Psoas muscle (tissue), 8 donors: ENCODE data around the gene ZFHX3. TPM values are rescaled to one million over a fixed set of nuclear protein-coding genes. Genes with fewer than 3 reads are reported as not detected.
A peak's percentile ranks its signal among the peaks of the same experiment; 100 is the strongest.

Experiments used
- ATAC-seq, 4 donors: fragments of 200-7000 bp; cut with Tn5 transposase; one replicate each; pipeline ENCODE4 v1.9.1; 2020; ENCODE audit warnings: moderate library complexity in 3 of 4, mild to moderate bottlenecking in 2 of 4
- DNase-seq, 2 donors: peaks; one replicate each; pipeline ENCODE4 v3.0.0-alpha.2; 2020
- H3K27ac ChIP-seq: fragments of 200-600 bp; one replicate; pipeline ENCODE4 v1.8.0; 2022
- H3K27me3 ChIP-seq, 3 donors: fragments of 200-600 bp in 1 of 3; one replicate each; pipeline versions ENCODE4 v1.6.1 to v1.8.0; 2013 to 2022; ENCODE audit warnings: low read length in 2 of 3, mild to moderate bottlenecking in 2 of 3, moderate library complexity in 1 of 3; ENCODE audit not compliant: insufficient read depth in 3 of 3
- H3K36me3 ChIP-seq, 2 donors: fragments of 200-600 bp in 1 of 2; one replicate each; pipeline versions ENCODE4 v1.6.1 to v1.8.0; 2013 to 2022; ENCODE audit warnings: low read depth in 1 of 2, mild to moderate bottlenecking in 1 of 2, moderate library complexity in 1 of 2; ENCODE audit not compliant: insufficient read depth in 1 of 2
- H3K4me1 ChIP-seq: fragments of 200-600 bp; one replicate; pipeline ENCODE4 v1.8.0; 2022
- H3K4me3 ChIP-seq: fragments of 200-600 bp; one replicate; pipeline ENCODE4 v1.8.0; 2022; ENCODE audit warnings: mild to moderate bottlenecking
- H3K9me3 ChIP-seq: fragments of 200-600 bp; one replicate; pipeline ENCODE4 v1.8.0; 2022
- WGBS, 3 donors: extraction: QIAGEN DNeasy Blood & Tissue Kit; methylation state at CpG; one replicate each; pipeline versions ENCODE4 v1.1.6 to v1.1.7; 2013; 5-methylcytosine and 5-hydroxymethylcytosine counted together
- intact Hi-C, 2 donors: fragments of 100-400 bp; cut with DNase I; formaldehyde crosslinking; loops; one replicate each; pipeline versions ENCODE4 v1.11.0 to v1.14.2; 2022
- polyA plus RNA-seq, 3 donors: library from polyadenylated mRNA; stranded (reverse); fragments of 200-250 nt; gene quantifications; one replicate each; pipeline ENCODE4 v1.2.3, GENCODE V29; 2013
- total RNA-seq, 4 donors: library from RNA; stranded (reverse); fragmentation: NEBNext Ultra II Directional in 2 of 4; extraction: Animal tissue kit (Norgen Biotek cat#: 25700) in 2 of 4; gene quantifications; one replicate each; pipeline versions ENCODE4 v1.2.1 to v1.2.4, GENCODE V29; 2021 to 2023
- TF ChIP-seq, protein P1 (sequence below): fragments of 200-600 bp; IDR thresholded peaks from one replicate; pipeline ENCODE4 v1.8.0; 2022; ENCODE audit warnings: antibody characterized with exemption
- donor health status: healthy with polysubstance abuse.
- donor health status: DM: no; HTN: no; CAD: no; lungs with moderate emphysema.
- donor health status: Bipolar disorder and iron deficiency.
- donor health status: healthy.
- donor health status: DM: yes; HTN: yes; CAD: no.
- donor health status: DM: no; HTN: no; CAD: no.
- donor health status: DM: no; HTN: no; CAD: no.
- donor health status: DM: yes; HTN: yes; CAD: no.

Gene ZFHX3
- total and polyA plus RNA-seq, 7 donors = 3.3 to 36.9 (median 11.5) TPM

DNA sequence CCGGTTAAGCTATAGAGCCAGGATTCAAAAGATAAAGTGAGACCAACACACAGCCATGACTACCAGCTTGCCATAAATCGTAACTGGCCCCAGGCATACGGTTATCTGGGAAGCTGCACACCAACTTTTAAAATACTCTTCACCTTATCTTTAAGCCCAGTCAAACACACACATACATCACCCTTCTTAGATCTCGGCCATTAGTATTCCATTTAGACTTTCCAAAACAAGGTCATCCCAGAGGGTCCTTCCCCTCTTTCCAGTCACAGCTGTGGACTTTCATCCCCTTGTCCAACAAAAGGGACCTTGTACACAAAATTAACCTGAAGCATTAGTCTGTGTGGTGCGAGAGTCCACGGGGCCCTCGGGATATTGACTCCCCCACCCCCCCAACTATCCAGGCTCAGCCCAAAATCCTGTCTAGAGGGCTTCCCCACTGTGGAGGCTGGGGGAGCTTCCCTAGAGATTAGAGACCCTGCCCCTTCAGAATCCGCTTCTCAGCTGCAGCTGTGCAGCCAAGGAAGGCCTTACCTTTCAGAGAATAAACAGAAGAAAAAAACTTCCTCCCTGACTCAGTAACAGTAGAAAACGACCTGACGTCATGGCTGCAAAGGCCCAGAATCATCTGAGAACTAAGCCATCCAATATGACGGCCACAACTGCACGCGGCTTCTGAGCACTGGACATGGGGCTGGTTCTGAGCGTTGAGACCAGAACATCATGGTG is 9.9 kb downstream of the ZFHX3 start:
- TF ChIP-seq, protein P1, sequence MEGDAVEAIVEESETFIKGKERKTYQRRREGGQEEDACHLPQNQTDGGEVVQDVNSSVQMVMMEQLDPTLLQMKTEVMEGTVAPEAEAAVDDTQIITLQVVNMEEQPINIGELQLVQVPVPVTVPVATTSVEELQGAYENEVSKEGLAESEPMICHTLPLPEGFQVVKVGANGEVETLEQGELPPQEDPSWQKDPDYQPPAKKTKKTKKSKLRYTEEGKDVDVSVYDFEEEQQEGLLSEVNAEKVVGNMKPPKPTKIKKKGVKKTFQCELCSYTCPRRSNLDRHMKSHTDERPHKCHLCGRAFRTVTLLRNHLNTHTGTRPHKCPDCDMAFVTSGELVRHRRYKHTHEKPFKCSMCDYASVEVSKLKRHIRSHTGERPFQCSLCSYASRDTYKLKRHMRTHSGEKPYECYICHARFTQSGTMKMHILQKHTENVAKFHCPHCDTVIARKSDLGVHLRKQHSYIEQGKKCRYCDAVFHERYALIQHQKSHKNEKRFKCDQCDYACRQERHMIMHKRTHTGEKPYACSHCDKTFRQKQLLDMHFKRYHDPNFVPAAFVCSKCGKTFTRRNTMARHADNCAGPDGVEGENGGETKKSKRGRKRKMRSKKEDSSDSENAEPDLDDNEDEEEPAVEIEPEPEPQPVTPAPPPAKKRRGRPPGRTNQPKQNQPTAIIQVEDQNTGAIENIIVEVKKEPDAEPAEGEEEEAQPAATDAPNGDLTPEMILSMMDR = no peak
- peaks cover 95% of the 10 kb centered on the region for H3K4me1 ChIP-seq
- DNase-seq (no peak), ATAC-seq (peak in 1 of 4 donors; percentile 2)
- WGBS, 3 donors = 70 to 80% (median 70%) methylated on average over 14 of the region's 14 CpGs
- H3K36me3 ChIP-seq = no peaks in the 10 kb centered on the region
- H3K4me3 ChIP-seq = no peak overlapping the region
- H3K27me3 ChIP-seq = no peaks in the 10 kb centered on the region
- H3K9me3 ChIP-seq = no peaks in the 10 kb centered on the region
- intact Hi-C loops = no loop called here
- peak overlapping the region; percentile 83 for H3K27ac ChIP-seq

- peak overlapping the region; percentile 83 for H3K27ac ChIP-seq
- peaks cover 95% of the 10 kb centered on the region for H3K4me1 ChIP-seq
- TF ChIP-seq, protein P1 = no peak
- 15 to 21% (median 19%) methylated on average over 5 of the region's 5 CpGs for WGBS, 3 donors
- DNase-seq (peak; percentile 46 to 81), ATAC-seq (peak; percentile 81 to 89 (median 89))
- H3K4me3 ChIP-seq = no peak overlapping the region
- no peaks in the 10 kb centered on the region for H3K9me3 ChIP-seq
- H3K36me3 ChIP-seq = no peaks in the 10 kb centered on the region
- intact Hi-C loops = no loop called here
- no peaks in the 10 kb centered on the region for H3K27me3 ChIP-seq
Observed at GRCh38 chr16:73037331-73037745, 10.6 kb downstream of the ZFHX3 start.

GRCh38 chr16:73036074-73036826 is 11.7 kb downstream of the ZFHX3 start:
- Histone ChIP-seq H3K36me3 (no peaks in the 10 kb centered on the region), H3K27ac (peak overlapping the region; percentile 83), H3K4me3 (no peak overlapping the region), H3K9me3 (no peaks in the 10 kb centered on the region), H3K4me1 (peaks cover 92% of the 10 kb centered on the region), H3K27me3 (no peaks in the 10 kb centered on the region)
- WGBS, 3 donors = 61 to 76% (median 63%) methylated on average over 18 to 19 of the region's 19 CpGs
- ATAC-seq = no peak
- DNase-seq = no peak
- intact Hi-C loops = no loop called here
- TF ChIP-seq, protein P1 = no peak

DNA sequence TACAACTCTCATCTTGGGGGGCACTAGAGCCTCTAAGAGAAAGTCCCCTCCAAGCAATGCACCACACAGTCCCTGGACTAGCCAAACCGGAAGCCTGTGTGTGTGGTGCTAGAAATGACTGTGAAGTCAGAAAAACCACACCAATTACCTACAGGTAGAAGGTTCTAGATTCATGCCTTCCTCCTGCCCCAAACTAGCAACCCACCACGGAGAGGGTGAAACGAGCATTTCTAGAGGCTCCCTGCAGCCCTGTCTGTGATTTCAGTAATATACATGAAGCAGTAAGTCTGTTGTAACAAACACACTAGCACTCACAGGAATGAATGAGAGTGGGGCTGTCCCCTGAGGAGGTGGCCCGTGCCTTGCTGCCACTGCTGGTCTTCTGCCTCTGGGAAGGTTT is 13.6 kb downstream of the ZFHX3 start:
- TF ChIP-seq, protein P1 = no peak
- ATAC-seq = no peak
- whole genome bisulfite sequencing, 3 donors = 73 to 86% (median 76%) methylated on average over 4 of the region's 4 CpGs
- H3K36me3 ChIP-seq = no peaks in the 10 kb centered on the region
- no peak for DNase-seq
- no peaks in the 10 kb centered on the region for H3K9me3 ChIP-seq
- peaks cover 77% of the 10 kb centered on the region for H3K4me1 ChIP-seq
- H3K27ac ChIP-seq = peak overlapping the region; percentile 83
- no peaks in the 10 kb centered on the region for H3K27me3 ChIP-seq
- intact Hi-C loops = no loop called here
- no peak overlapping the region for H3K4me3 ChIP-seq
